ENCODE results near the gene YWHAB. TPM values are rescaled to one million over a fixed set of nuclear protein-coding genes. Genes with fewer than 3 reads are reported as not detected.

Gene YWHAB
- total and polyA plus RNA-seq, 10 of the 15 experiments (the other 5 are each of a cell fraction or from before 2014, with no cell fraction given): 63.5 to 323 (median 144) TPM

GRCh38 chr20:44862286-44862685, 23.2 kb upstream of the YWHAB start:
- FAIRE-seq (no peak), ATAC-seq (no peak), DNase-seq (ENCODE audit: low read depth, low spot score) (no peak)
- H3K79me2 ChIP-seq (ENCODE audit: control insufficient read depth, insufficient read depth, low read length): no peaks in the 10 kb centered on the region
- 47% methylated on average over 2 of the region's 2 CpGs for WGBS (ENCODE audit: insufficient coverage, insufficient replicate concordance, low lambda C conversion rate, missing lambda C conversion rate)
- in situ Hi-C loops (cut with MboI) (loop anchor here (10.0 kb wide), 1 partner anchor 117 kb away; the partner anchor contains the start of gene KCNK15), intact Hi-C loops (cut with micrococcal nuclease; ENCODE audit: unreplicated experiment) (no loop called here)
- no TSS peak for BruUV-seq (replicated peaks)
- TF ChIP-seq TARDBP (IDR thresholded peaks at IDR 0.05; ENCODE audit: borderline replicate concordance) (no peak), BACH1 (IDR thresholded peaks at IDR 0.05; ENCODE audit: borderline replicate concordance) (no peak), FOXM1 (IDR thresholded peaks at IDR 0.05; ENCODE audit: low read depth, low read length) (no peak), FOS (IDR thresholded peaks at IDR 0.05; ENCODE audit: borderline replicate concordance, extremely low read depth, insufficient read length) (no peak), ETV6 (conservative IDR thresholded peaks at IDR 0.05 in 1 of 2, IDR thresholded peaks at IDR 0.05 in 1 of 2; ENCODE audit: borderline replicate concordance in 1 of 2, low read depth in 1 of 2) (no peak), IRF3 (IDR thresholded peaks at IDR 0.05) (no peak), BRCA1 (IDR thresholded peaks at IDR 0.05; ENCODE audit: low read depth, low read length) (no peak), ESRRA (IDR thresholded peaks at IDR 0.05; ENCODE audit: low read length) (no peak), STAT1 (conservative IDR thresholded peaks at IDR 0.05) (no peak), HDGF (IDR thresholded peaks at IDR 0.05) (no peak), SKIL (IDR thresholded peaks at IDR 0.05; ENCODE audit: low read depth, poor library complexity, severe bottlenecking) (no peak), HDAC6 (IDR thresholded peaks at IDR 0.05; ENCODE audit: unreplicated experiment) (no peak), MEF2B (IDR thresholded peaks at IDR 0.05; ENCODE audit: partially characterized antibody, poor library complexity, severe bottlenecking) (no peak)
- TF ChIP-seq, protein P1, sequence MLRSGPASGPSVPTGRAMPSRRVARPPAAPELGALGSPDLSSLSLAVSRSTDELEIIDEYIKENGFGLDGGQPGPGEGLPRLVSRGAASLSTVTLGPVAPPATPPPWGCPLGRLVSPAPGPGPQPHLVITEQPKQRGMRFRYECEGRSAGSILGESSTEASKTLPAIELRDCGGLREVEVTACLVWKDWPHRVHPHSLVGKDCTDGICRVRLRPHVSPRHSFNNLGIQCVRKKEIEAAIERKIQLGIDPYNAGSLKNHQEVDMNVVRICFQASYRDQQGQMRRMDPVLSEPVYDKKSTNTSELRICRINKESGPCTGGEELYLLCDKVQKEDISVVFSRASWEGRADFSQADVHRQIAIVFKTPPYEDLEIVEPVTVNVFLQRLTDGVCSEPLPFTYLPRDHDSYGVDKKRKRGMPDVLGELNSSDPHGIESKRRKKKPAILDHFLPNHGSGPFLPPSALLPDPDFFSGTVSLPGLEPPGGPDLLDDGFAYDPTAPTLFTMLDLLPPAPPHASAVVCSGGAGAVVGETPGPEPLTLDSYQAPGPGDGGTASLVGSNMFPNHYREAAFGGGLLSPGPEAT (IDR thresholded peaks at IDR 0.05; ENCODE audit: low read depth): no peak
- H3K27ac ChIP-seq (ENCODE audit: control insufficient read depth, insufficient read depth): no peak overlapping the region
- no peak overlapping the region for H3K4me2 ChIP-seq (ENCODE audit: control insufficient read depth, insufficient read depth)
- ChIA-PET RAD21 (ENCODE audit: unreplicated experiment) (no interaction called here), CTCF (interaction anchor here (1.1 kb wide), 2 partner anchors 115 to 177 kb away, joined by 5 to 6 read pairs; no protein-coding TSS in a partner anchor), POLR2A (no interaction called here), SMC1A (ENCODE audit: uncharacterized antibody, unreplicated experiment) (interaction anchor here (1.2 to 1.3 kb wide), 2 partner anchors 60 to 114 kb away, joined by 3 to 5 read pairs; no protein-coding TSS in a partner anchor)
- no peaks in the 10 kb centered on the region for H3K9me3 ChIP-seq (replicated peaks; ENCODE audit: control insufficient read depth, insufficient read depth, low read length)
- no peaks in the 10 kb centered on the region for H3K36me3 ChIP-seq (ENCODE audit: control insufficient read depth in 2 of 2, insufficient read depth in 2 of 2, low read length in 1 of 2)
- H3K9ac ChIP-seq (ENCODE audit: control insufficient read depth, insufficient read depth, low read length): no peak overlapping the region
- H3K4me3 ChIP-seq: no peak overlapping the region
- peaks cover 4% of the 10 kb centered on the region for H3K4me1 ChIP-seq (ENCODE audit: control insufficient read depth, insufficient read depth, low read length)
- no peak overlapping the region for H2AFZ ChIP-seq (ENCODE audit: control insufficient read depth, low read depth, low read length)
- no peaks in the 10 kb centered on the region for H4K20me1 ChIP-seq (ENCODE audit: control insufficient read depth, insufficient read depth)
- no peaks in the 10 kb centered on the region; a peak in 1 of 4 replicates for H3K27me3 ChIP-seq (replicated peaks in 1 of 2; ENCODE audit: control insufficient read depth in 2 of 2, insufficient read depth in 2 of 2, low read length in 1 of 2)
